Neural progenitor cell (in vitro differentiated cells): ENCODE data around the gene IRS1.

Source experiments
- EZH2 ChIP-seq: fragments of 200-600 bp; sonication (generic); IDR thresholded peaks from 2 replicates; pipeline ENCODE4 v1.6.1; 2017; ENCODE audit warnings: antibody characterized with exemption, mild to moderate bottlenecking, moderate library complexity
- EZH2phosphoT487 ChIP-seq: fragments of 200-600 bp; sonication (generic); IDR thresholded peaks from 2 replicates; pipeline ENCODE4 v1.6.1; 2017; ENCODE audit warnings: antibody characterized with exemption
- TF ChIP-seq, protein P1 (sequence below): fragments of 200-600 bp; sonication (generic); IDR thresholded peaks from 2 replicates; pipeline ENCODE4 v1.5.1; 2017; ENCODE audit warnings: antibody characterized with exemption, mild to moderate bottlenecking

DNA sequence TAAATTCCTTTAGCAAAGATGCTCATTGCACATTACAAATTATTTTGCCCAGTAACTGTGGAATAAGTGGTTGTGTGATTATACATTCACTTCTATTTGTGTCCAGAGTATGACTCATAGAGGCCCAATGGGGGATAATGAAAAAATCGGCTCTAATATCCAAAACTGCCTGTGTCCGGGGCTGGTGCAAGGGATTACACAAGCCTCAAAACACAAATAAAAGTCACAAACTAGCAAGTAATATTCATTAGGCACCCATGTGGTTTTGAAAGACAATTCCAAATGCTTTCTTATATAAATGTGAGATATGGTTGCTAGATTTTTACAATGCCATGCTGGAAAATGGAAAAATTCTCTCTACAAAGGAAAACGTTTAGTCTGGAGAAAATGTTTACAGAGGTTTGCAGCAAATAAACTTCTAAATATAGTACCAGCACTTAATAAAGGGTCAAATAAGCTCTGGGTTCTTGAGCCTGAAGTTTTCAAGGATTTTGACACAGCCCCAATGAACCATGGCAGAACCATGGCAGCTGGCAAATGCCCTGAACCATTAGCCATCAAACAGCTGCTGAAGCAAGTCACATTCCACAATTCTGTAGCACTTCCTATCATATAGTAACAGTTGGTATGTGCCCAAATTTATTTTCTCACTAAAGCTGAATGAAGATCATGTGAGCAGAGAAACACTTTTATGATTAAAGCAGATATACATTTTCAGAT, 40.5 kb downstream of the IRS1 start:
- TF ChIP-seq EZH2 = no peak
- TF ChIP-seq, protein P1, sequence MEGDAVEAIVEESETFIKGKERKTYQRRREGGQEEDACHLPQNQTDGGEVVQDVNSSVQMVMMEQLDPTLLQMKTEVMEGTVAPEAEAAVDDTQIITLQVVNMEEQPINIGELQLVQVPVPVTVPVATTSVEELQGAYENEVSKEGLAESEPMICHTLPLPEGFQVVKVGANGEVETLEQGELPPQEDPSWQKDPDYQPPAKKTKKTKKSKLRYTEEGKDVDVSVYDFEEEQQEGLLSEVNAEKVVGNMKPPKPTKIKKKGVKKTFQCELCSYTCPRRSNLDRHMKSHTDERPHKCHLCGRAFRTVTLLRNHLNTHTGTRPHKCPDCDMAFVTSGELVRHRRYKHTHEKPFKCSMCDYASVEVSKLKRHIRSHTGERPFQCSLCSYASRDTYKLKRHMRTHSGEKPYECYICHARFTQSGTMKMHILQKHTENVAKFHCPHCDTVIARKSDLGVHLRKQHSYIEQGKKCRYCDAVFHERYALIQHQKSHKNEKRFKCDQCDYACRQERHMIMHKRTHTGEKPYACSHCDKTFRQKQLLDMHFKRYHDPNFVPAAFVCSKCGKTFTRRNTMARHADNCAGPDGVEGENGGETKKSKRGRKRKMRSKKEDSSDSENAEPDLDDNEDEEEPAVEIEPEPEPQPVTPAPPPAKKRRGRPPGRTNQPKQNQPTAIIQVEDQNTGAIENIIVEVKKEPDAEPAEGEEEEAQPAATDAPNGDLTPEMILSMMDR = no peak
- no peak for TF ChIP-seq EZH2phosphoT487
